ENCODE measurements around the gene HAPLN3. TPM values are rescaled to one million over a fixed set of nuclear protein-coding genes. Genes with fewer than 3 reads are reported as not detected.

Gene HAPLN3
- polyA plus RNA-seq, 1 donor from 2014 or later, result not detected

- no peak for TF ChIP-seq MXI1 (conservative IDR thresholded peaks at IDR 0.05; ENCODE audit: poor library complexity, severe bottlenecking)
- TF ChIP-seq TAF1 (IDR thresholded peaks at IDR 0.05; ENCODE audit: low read depth), result no peak
- TF ChIP-seq CTCF (IDR thresholded peaks at IDR 0.05; ENCODE audit: poor library complexity, severe bottlenecking), result no peak
- no peak for TF ChIP-seq EZH2 (IDR thresholded peaks at IDR 0.05; ENCODE audit: borderline replicate concordance, insufficient read depth, low read length, poor library complexity, severe bottlenecking)
- no peak for TF ChIP-seq REST (IDR thresholded peaks at IDR 0.05; ENCODE audit: borderline replicate concordance)
- TF ChIP-seq RAD21 (conservative IDR thresholded peaks at IDR 0.05), result no peak
- no peak overlapping the region for H3K9ac ChIP-seq (ENCODE audit: low read length)
- H3K9me3 ChIP-seq (ENCODE audit: low read length), result no peaks in the 10 kb centered on the region
- no peaks in the 10 kb centered on the region for H3K36me3 ChIP-seq (ENCODE audit: insufficient read depth, low read length)
- H3K79me2 ChIP-seq (replicated peaks; ENCODE audit: insufficient read depth, low read length), result no peaks in the 10 kb centered on the region
- no peaks in the 10 kb centered on the region for H3F3A ChIP-seq (ENCODE audit: insufficient read depth, low read length, poor library complexity, severe bottlenecking)
- no peaks in the 10 kb centered on the region for H3K9me2 ChIP-seq (ENCODE audit: insufficient read depth, low read length)
- H3K27me3 ChIP-seq (ENCODE audit: insufficient read depth, low read depth, low read length), result no peaks in the 10 kb centered on the region
- no peaks in the 10 kb centered on the region for H4K20me1 ChIP-seq (ENCODE audit: insufficient read depth)
- no peak overlapping the region for H3K27ac ChIP-seq (ENCODE audit: low read length)
- H2AFZ ChIP-seq (ENCODE audit: low read depth, low read length), result no peak overlapping the region
- no peak overlapping the region for H3K4me3 ChIP-seq (ENCODE audit: low read length)
- H3K4me2 ChIP-seq (ENCODE audit: low read length), result no peak overlapping the region
Measured at GRCh38 chr15:88880944-88881740, 14.2 kb downstream of the HAPLN3 start.

GRCh38 chr15:88878720-88879184 lies 16.6 kb downstream of the HAPLN3 start:
- TF ChIP-seq MXI1 (conservative IDR thresholded peaks at IDR 0.05; ENCODE audit: poor library complexity, severe bottlenecking) (no peak), EZH2 (IDR thresholded peaks at IDR 0.05; ENCODE audit: borderline replicate concordance, insufficient read depth, low read length, poor library complexity, severe bottlenecking) (no peak), RAD21 (conservative IDR thresholded peaks at IDR 0.05) (no peak), EP300 (conservative IDR thresholded peaks at IDR 0.05; ENCODE audit: poor library complexity, severe bottlenecking) (no peak), REST (IDR thresholded peaks at IDR 0.05; ENCODE audit: borderline replicate concordance) (no peak), TAF1 (IDR thresholded peaks at IDR 0.05; ENCODE audit: low read depth) (no peak), CTCF (IDR thresholded peaks at IDR 0.05; ENCODE audit: poor library complexity, severe bottlenecking) (peak; percentile 20), POLR2AphosphoS5 (IDR thresholded peaks at IDR 0.05) (no peak), SMC3 (conservative IDR thresholded peaks at IDR 0.05; ENCODE audit: poor library complexity) (no peak)
- Histone ChIP-seq H3K9me3 (ENCODE audit: low read length) (no peaks in the 10 kb centered on the region), H3K27ac (ENCODE audit: low read length) (no peak overlapping the region), H2AFZ (ENCODE audit: low read depth, low read length) (no peak overlapping the region), H3F3A (ENCODE audit: insufficient read depth, low read length, poor library complexity, severe bottlenecking) (no peaks in the 10 kb centered on the region), H3K27me3 (ENCODE audit: insufficient read depth, low read depth, low read length) (no peaks in the 10 kb centered on the region), H3K79me2 (replicated peaks; ENCODE audit: insufficient read depth, low read length) (no peaks in the 10 kb centered on the region), H3K36me3 (ENCODE audit: insufficient read depth, low read length) (no peaks in the 10 kb centered on the region), H3K4me2 (ENCODE audit: low read length) (no peak overlapping the region), H3K9me2 (ENCODE audit: insufficient read depth, low read length) (no peaks in the 10 kb centered on the region), H3K4me3 (ENCODE audit: low read length) (no peak overlapping the region), H3K9ac (ENCODE audit: low read length) (no peak overlapping the region), H4K20me1 (ENCODE audit: insufficient read depth) (no peaks in the 10 kb centered on the region)

Measured in neural cell (in vitro differentiated cells).